CD14-positive monocyte (primary cell): ENCODE data around the gene ERV3-1. TPM values are rescaled to one million over a fixed set of nuclear protein-coding genes. Genes with fewer than 3 reads are reported as not detected.
A peak's percentile ranks its signal among the peaks of the same experiment; 100 is the strongest.
"Not testable (repeated sequence)": the region's sequence is repeated elsewhere in the genome, so short reads cannot be mapped to it uniquely, and the experiment has no call there.

ENCODE experiments used
- DNase-seq, 3 donors: peaks; one replicate each; pipeline ENCODE4 v3.0.0-alpha.2; 2011 to 2022
- H2AFZ ChIP-seq: 2 replicates; pipeline ENCODE4 v1.6.0; 2012; ENCODE audit warnings: mild to moderate bottlenecking, low read depth, low read length, inconsistent platforms; ENCODE audit not compliant: insufficient read depth, poor library complexity, severe bottlenecking
- H3K27ac ChIP-seq, 2 donors: 1 replicate in 1 of 2; 2 replicates in 1 of 2; pipeline ENCODE4 v1.5.1; 2012 to 2013; ENCODE audit warnings: low read length in 2 of 2, control low read depth in 1 of 2, inconsistent platforms in 1 of 2, low read depth in 1 of 2, mild to moderate bottlenecking in 1 of 2
- H3K27me3 ChIP-seq, 2 donors: one replicate each; pipeline versions ENCODE4 v1.6.0 to v1.6.1; 2011 to 2013; ENCODE audit warnings: low read length in 2 of 2; ENCODE audit not compliant: control insufficient read depth in 2 of 2, insufficient read depth in 2 of 2
- H3K36me3 ChIP-seq, 2 donors: replicated peaks in 1 of 2; 1 replicate in 1 of 2; 2 replicates in 1 of 2; pipeline versions ENCODE4 v1.5.1 to v1.6.1; 2012 to 2013; ENCODE audit warnings: low read length in 2 of 2, control low read depth in 1 of 2, inconsistent platforms in 1 of 2, mild to moderate bottlenecking in 1 of 2; ENCODE audit not compliant: insufficient read depth in 2 of 2, control insufficient read depth in 1 of 2
- H3K4me1 ChIP-seq, 2 donors: 1 replicate in 1 of 2; 2 replicates in 1 of 2; pipeline versions ENCODE4 v1.5.1 to v1.6.1; 2012 to 2013; ENCODE audit warnings: low read length in 2 of 2, control low read depth in 1 of 2, inconsistent platforms in 1 of 2, mild to moderate bottlenecking in 1 of 2, moderate library complexity in 1 of 2; ENCODE audit not compliant: insufficient read depth in 2 of 2, control insufficient read depth in 1 of 2
- H3K4me2 ChIP-seq: replicated peaks from 2 replicates; pipeline ENCODE3; 2012; ENCODE audit warnings: low read length, moderate library complexity, mild to moderate bottlenecking; ENCODE audit not compliant: poor library complexity, severe bottlenecking; ENCODE audit errors: extremely low read depth
- H3K4me3 ChIP-seq, 3 experiments: fragments of 200-600 bp in 1 of 3; sonication (generic) in 1 of 3; replicated peaks in 1 of 3; 1 replicate in 2 of 3; 2 replicates in 1 of 3; pipeline ENCODE4 v1.5.1; 2011 to 2013; ENCODE audit warnings: low read length in 3 of 3, mild to moderate bottlenecking in 3 of 3, control low read depth in 2 of 3, low read depth in 2 of 3, inconsistent platforms in 1 of 3, moderate library complexity in 1 of 3
- H3K79me2 ChIP-seq: 2 replicates; pipeline ENCODE4 v1.6.0; 2012; ENCODE audit warnings: mild to moderate bottlenecking, control low read depth, inconsistent platforms, low read length, moderate library complexity; ENCODE audit not compliant: insufficient read depth
- H3K9ac ChIP-seq: 2 replicates; pipeline ENCODE4 v1.6.0; 2017; ENCODE audit warnings: low read length, mild to moderate bottlenecking; ENCODE audit not compliant: insufficient read depth, poor library complexity, severe bottlenecking
- H3K9me3 ChIP-seq, 2 donors: replicated peaks in 1 of 2; 1 replicate in 1 of 2; 2 replicates in 1 of 2; pipeline versions ENCODE4 v1.5.1 to v1.6.1; 2012 to 2013; ENCODE audit warnings: low read length in 2 of 2, control low read depth in 1 of 2; ENCODE audit not compliant: control insufficient read depth in 1 of 2, insufficient read depth in 1 of 2
- H4K20me1 ChIP-seq: 2 replicates; pipeline ENCODE4 v1.6.0; 2012; ENCODE audit warnings: mild to moderate bottlenecking, low read length, control low read depth, moderate library complexity; ENCODE audit not compliant: insufficient read depth
- H3K27ac Mint-ChIP-seq, 7 donors: one replicate each; pipeline ENCODE4 v1.8.0; 2020; ENCODE audit warnings: mild to moderate bottlenecking in 7 of 7, mixed read lengths in 7 of 7, moderate library complexity in 6 of 7, inconsistent platforms in 2 of 7
- H3K27me3 Mint-ChIP-seq, 3 donors: one replicate each; pipeline ENCODE4 v1.8.0; 2021 to 2022; ENCODE audit warnings: low read depth in 3 of 3, mild to moderate bottlenecking in 3 of 3, mixed read lengths in 3 of 3, moderate library complexity in 3 of 3, inconsistent platforms in 1 of 3
- H3K36me3 Mint-ChIP-seq, 2 donors: one replicate each; pipeline ENCODE4 v1.8.0; 2020; ENCODE audit warnings: mixed read lengths in 2 of 2, inconsistent platforms in 1 of 2, mild to moderate bottlenecking in 1 of 2
- H3K4me1 Mint-ChIP-seq: one replicate; pipeline ENCODE4 v1.8.0; 2020; ENCODE audit warnings: mild to moderate bottlenecking, mixed read lengths
- H3K4me3 Mint-ChIP-seq, 2 donors: one replicate each; pipeline ENCODE4 v1.8.0; 2020; ENCODE audit warnings: mild to moderate bottlenecking in 2 of 2, mixed read lengths in 2 of 2, moderate library complexity in 1 of 2
- H3K9me3 Mint-ChIP-seq, 7 donors: one replicate each; pipeline ENCODE4 v1.8.0; 2020 to 2022; ENCODE audit warnings: mixed read lengths in 7 of 7, mild to moderate bottlenecking in 6 of 7, moderate library complexity in 6 of 7, inconsistent platforms in 2 of 7
- CTCF ChIP-seq: fragments of 200-600 bp; IDR thresholded peaks from one replicate; pipeline ENCODE4 v1.8.0; 2022; ENCODE audit warnings: antibody characterized with exemption, mild to moderate bottlenecking
- WGBS: methylation state at CpG from one replicate; pipeline ENCODE4 v1.1.5; 2013; ENCODE audit warnings: missing lambda C conversion rate; ENCODE audit not compliant: insufficient coverage; 5-methylcytosine and 5-hydroxymethylcytosine counted together
- intact Hi-C, 2 donors: fragments of 100-400 bp; cut with micrococcal nuclease; formaldehyde crosslinking; loops; one replicate each; pipeline versions ENCODE4 v1.15.0 to v1.15.1; 2023
- polyA minus RNA-seq: library from RNA; depleted of rRNA, polyadenylated mRNA; stranded (reverse); fragments of >200 nt; gene quantifications from 2 replicates; pipeline ENCODE4 v1.2.3, GENCODE V29; 2012
- polyA plus RNA-seq, 3 donors: library from polyadenylated mRNA; depleted of rRNA in 1 of 3; unstranded in 2 of 3; stranded (reverse) in 1 of 3; fragments of 300-500 nt in 2 of 3; fragments of >200 nt in 1 of 3; fragmentation: Illumina TruSeq in 2 of 3; gene quantifications; 1 replicate in 2 of 3; 2 replicates in 1 of 3; pipeline ENCODE4 v1.2.3, GENCODE V29; 2012 to 2021
- total RNA-seq, 12 experiments: library from RNA in 1 of 12; stranded (reverse) in 1 of 12; fragments of 120-200 nt in 1 of 12; gene quantifications; one replicate each; pipeline ENCODE4 v1.2.4 and lab custom pipeline; 2013 to 2026; ENCODE audit warnings: mixed read lengths in 6 of 12, inconsistent platforms in 1 of 12

The ERV3-1 gene, protein sequence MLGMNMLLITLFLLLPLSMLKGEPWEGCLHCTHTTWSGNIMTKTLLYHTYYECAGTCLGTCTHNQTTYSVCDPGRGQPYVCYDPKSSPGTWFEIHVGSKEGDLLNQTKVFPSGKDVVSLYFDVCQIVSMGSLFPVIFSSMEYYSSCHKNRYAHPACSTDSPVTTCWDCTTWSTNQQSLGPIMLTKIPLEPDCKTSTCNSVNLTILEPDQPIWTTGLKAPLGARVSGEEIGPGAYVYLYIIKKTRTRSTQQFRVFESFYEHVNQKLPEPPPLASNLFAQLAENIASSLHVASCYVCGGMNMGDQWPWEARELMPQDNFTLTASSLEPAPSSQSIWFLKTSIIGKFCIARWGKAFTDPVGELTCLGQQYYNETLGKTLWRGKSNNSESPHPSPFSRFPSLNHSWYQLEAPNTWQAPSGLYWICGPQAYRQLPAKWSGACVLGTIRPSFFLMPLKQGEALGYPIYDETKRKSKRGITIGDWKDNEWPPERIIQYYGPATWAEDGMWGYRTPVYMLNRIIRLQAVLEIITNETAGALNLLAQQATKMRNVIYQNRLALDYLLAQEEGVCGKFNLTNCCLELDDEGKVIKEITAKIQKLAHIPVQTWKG
- total RNA-seq (2013), result 33.6 TPM
- polyA plus RNA-seq (10 to 100 TPM in 1 of 3 donors, 1 to 10 TPM in 2; 2.1 to 23.4 (median 7.9) TPM), polyA minus RNA-seq (13.9 and 15.6 TPM in 2 replicates), total RNA-seq (lab: John Stamatoyannopoulos, UW) (6.7 to 56.7 (median 24.5) reads per million in 11 experiments)

DNA sequence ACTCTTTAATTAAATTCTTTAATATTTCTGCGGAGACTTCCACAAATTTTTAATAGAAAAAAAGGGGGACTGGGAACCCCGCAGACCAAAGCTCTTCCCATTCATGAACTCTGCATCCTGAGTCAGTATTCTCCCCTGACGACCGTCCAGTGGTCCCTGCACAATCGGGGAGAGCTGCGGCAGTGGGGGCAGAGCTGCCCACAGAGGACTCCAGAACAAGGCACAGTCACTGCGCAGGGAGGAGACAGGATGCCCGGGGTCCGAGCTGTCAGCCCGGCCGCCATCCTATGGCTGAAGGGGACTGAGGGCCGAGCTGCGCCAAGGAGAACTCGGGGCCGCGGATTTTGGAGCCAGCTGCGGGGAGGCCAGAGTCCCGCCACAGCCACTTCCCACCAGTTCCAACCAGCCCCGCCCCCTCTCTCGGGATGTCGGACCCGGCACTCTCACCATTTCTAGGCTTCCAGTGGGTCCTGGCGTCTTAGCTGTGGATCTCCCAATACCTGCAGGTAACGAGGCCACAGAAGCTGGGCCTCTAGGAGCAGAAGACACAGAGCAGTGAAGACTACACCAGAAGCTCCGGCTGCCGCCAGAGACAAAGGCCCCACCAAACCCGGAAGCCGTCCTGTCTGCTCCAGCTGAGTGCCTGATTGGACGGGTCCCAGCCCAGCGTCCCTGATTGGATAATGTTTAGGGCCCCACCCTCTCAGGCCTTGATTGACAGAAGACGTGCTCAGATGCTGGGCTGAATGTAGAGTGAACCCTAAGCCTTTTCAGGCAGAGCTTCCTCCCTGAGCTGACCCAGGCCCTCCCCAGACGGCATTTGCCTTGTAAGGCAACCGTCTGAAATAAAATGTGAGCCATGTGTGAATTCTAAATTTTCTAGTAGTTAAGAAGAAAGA, at the start of gene ERV3-1:
Gene ERV3-1, minus strand, starts transcription at position 594 of the 899 bp plus-strand sequence. CDS start 13,661 bp downstream, outside the sequence.
- Histone ChIP-seq H4K20me1 (no peaks in the 10 kb centered on the region), H3K9ac (peak within 1 kb of the TSS; percentile 95), H3K4me2 (peak within 1 kb of the TSS; percentile 86), H3K4me3 (peak within 1 kb of the TSS; percentile 68 to 92 (median 76)), H3K27ac (peak within 1 kb of the TSS; percentile 90 to 95), H3K79me2 (peaks cover 55% of the 10 kb centered on the region), H3K27me3 (no peaks in the 10 kb centered on the region), H3K4me1 (peaks cover 22 to 26% of the 10 kb centered on the region in 2 donors), H2AFZ (peak within 1 kb of the TSS; percentile 80), H3K36me3 (peaks cover 4 to 34% of the 10 kb centered on the region in 2 donors), H3K9me3 (peaks cover 24 to 26% of the 10 kb centered on the region in 2 donors)
- Mint-ChIP-seq H3K4me1 (peaks cover 46% of the 10 kb centered on the region), H3K4me3 (peak within 1 kb of the TSS; percentile 95 to 98), H3K36me3 (peaks cover 34 to 36% of the 10 kb centered on the region in 2 donors), H3K27me3 (peaks cover 0 to 2% (median 2%) of the 10 kb centered on the region in 3 donors), H3K27ac (peak within 1 kb of the TSS; percentile 98 to 100 (median 99)), H3K9me3 (peaks cover 14 to 36% (median 33%) of the 10 kb centered on the region in 7 donors)
- no peak for TF ChIP-seq CTCF
- intact Hi-C loops, result loop anchor here in 1 of 2 donors (10.0 kb wide), 1 partner anchor 102 kb away; the partner anchor contains the start of gene ZNF273
- DNase-seq, result peak; percentile 91 to 95 (median 93)
- 0% methylated on average over 28 of the region's 33 CpGs for WGBS

DNA sequence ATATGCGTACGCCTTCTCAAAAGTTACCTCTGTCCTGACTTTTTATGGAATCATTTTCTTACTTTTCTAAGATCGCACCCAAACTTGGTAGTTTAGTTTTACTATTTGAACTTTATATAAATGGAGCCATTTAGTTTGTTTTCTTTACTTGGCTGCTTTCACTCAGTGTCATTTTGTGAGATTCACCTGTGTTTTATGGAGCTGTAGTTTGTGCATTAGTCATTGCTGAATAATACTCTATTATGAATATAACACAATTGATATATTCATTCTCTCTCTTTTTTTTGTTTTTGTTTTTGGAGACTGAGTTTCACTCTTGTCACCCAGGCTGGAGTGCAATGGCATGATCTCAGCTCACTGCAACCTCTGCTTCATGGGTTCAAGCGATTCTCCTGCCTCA, 49.3 kb upstream of the ERV3-1 start:
- peaks cover 4 to 11% (median 8%) of the 10 kb centered on the region in 7 donors for H3K9me3 Mint-ChIP-seq

DNA sequence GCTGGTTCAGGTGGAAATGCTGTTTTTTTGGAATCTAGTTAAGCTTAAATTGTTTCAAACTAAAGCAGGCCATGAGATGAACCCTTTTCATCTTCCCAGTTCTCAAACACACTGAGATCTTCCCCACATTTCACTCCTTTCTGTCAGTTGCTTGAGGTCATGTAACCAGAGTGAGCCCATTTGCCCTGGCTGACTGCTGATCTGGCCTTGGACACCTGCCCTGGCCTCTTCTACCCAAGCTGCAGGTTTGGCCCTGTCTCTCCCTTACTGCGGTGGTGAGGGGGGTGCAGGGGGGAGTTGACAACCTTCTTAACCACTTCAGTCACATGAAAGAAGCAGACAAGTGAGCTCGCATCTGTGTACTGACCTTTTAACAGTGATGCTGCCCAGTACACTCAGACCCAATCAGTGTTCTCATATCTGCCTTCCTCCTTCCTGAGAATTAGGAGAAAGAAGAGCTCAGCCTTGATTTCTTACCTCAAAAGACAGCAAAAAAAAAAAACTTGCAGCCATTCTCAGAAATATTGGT, 48.0 kb upstream of the ERV3-1 start:
- H3K27ac ChIP-seq, H4K20me1 ChIP-seq, H3K27me3 Mint-ChIP-seq, H3K4me2 ChIP-seq, H3K4me1 ChIP-seq, H3K4me3 ChIP-seq, H3K9me3 ChIP-seq, H3K4me3 Mint-ChIP-seq, H3K27ac Mint-ChIP-seq, H3K79me2 ChIP-seq, intact Hi-C loops, H3K4me1 Mint-ChIP-seq, H3K27me3 ChIP-seq, H3K9ac ChIP-seq, DNase-seq, H2AFZ ChIP-seq: not testable (repeated sequence)
- WGBS, result no CpG with 5 or more reads among the region's 2 CpGs
- Mint-ChIP-seq H3K9me3 (peaks cover 7 to 17% (median 13%) of the 10 kb centered on the region in 7 donors), H3K36me3 (peaks cover 31 to 47% of the 10 kb centered on the region in 2 donors)
- H3K36me3 ChIP-seq, result peaks cover 0 to 22% of the 10 kb centered on the region in 2 donors

More for the DNA sequence above, 49.3 kb upstream of the ERV3-1 start:
- H3K27me3 ChIP-seq, H3K4me1 ChIP-seq, DNase-seq, intact Hi-C loops, H3K9me3 ChIP-seq, H3K4me3 ChIP-seq, H2AFZ ChIP-seq, H3K4me1 Mint-ChIP-seq, H3K9ac ChIP-seq, H3K27me3 Mint-ChIP-seq, H3K27ac ChIP-seq, H3K79me2 ChIP-seq, H3K4me2 ChIP-seq, H3K4me3 Mint-ChIP-seq, H4K20me1 ChIP-seq, H3K27ac Mint-ChIP-seq: not testable (repeated sequence)
- H3K36me3 Mint-ChIP-seq, result peaks cover 25 to 45% of the 10 kb centered on the region in 2 donors
- H3K36me3 ChIP-seq, result peaks cover 0 to 22% of the 10 kb centered on the region in 2 donors
- WGBS, result 100% methylated on average over 3 of the region's 4 CpGs
